HG02943 (cell line): Measurements from ENCODE around the gene RAD51.

ENCODE experiments used
- ATAC-seq: cut with Tn5 transposase; IDR thresholded peaks from one replicate; pipeline ENCODE4 v1.9.1; 2021; ENCODE audit warnings: mild to moderate bottlenecking, low read depth, moderate library complexity; ENCODE audit not compliant: unreplicated experiment

The RAD51 gene

DNA sequence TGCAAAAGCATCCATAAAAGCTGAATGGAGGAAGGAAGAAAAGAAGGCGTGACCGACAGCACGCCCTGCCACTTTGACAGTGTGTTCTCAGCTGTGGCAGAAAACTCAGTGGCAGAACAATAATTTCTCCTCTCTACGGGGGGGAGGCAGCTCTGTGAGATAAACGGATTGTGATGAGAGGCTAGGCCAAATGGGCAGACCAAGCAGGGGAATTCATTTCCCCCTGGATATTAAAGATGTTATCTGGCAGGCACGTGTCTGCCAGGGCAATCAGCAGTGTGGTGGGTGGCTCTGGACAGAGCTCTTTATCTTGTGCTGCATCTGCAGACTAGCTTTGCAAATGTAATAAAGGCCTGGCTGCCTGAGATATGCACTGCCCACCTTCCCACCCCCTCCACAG is 62.0 kb downstream of the RAD51 start:
- ATAC-seq, result no peak

DNA sequence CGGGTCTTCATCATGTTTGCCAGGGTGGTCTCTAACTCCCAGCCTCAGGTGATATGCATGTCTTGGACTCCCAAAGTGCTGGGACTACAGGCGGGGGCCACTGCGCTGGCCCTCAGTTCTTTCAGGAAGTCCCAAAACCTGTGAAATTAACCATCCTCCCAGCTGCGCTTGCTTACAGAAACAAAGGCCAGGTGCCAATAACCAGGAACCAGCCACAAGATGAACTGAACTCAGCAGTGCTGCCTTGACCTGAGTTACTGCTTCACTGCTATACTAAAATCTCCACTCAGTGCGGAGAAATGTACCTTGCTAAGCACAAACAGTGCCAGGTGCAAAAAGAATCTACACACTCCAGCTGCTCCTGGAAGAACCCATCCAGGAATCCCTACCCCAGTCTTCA is 65.0 kb downstream of the RAD51 start:
- no peak for ATAC-seq

DNA sequence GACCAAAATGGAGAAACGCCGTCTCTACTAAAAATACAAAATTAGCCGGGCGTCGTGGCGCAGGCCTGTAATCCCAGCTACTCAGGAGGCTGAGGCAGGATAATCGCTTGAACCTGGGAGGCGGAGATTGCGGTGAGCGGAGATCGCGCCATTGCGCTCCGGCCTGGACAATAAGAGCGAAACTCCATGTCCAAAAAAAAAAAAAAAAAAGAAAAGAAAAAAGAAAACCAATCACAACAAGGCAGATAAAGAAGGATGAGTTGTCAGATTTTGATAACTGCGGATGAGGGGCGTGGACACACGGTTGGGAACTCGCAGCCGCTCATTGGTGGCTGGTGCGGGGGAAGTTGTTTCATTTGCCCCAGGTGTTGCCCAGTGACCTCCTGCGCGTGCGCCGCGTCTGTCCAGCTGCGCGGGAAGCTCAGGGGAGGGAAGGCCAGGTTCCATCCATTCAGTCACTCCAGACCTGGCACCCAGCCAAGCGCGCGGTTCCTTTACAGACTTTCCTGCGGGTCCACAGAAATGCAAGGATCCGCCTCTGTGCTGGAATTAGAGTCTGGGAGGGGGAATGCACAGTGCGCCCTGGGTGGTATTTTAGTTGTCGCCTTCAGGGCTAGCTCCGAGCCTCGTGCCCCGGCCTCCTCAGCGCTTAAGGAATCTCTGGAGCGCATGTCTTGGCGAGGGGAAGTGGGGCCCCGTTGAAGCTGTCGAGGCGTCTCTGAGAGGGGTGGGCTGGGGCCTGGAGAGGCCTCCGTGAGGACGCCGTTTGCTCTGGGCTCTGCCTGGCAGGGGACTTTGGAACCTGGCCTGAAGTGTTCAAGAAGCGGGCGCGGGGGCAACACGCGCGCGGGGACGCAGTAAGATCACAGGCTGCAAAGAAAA is 68.2 kb downstream of the RAD51 start:
- no peak for ATAC-seq

- no peak for ATAC-seq
Measured at GRCh38 chr15:40763801-40764628, 69.0 kb downstream of the RAD51 start, which contains the start of gene GCHFR. GCHFR (plus strand) TSS chr15:40764068; CDS start chr15:40764181, 113 bp downstream.

- ATAC-seq, result no peak
Measured at GRCh38 chr15:40764629-40765103, 69.7 kb downstream of the RAD51 start.

- no peak for ATAC-seq
Measured at GRCh38 chr15:40766194-40766815, 71.3 kb downstream of the RAD51 start.

GRCh38 chr15:40766906-40767837 is 72.2 kb downstream of the RAD51 start:
- no peak for ATAC-seq

DNA sequence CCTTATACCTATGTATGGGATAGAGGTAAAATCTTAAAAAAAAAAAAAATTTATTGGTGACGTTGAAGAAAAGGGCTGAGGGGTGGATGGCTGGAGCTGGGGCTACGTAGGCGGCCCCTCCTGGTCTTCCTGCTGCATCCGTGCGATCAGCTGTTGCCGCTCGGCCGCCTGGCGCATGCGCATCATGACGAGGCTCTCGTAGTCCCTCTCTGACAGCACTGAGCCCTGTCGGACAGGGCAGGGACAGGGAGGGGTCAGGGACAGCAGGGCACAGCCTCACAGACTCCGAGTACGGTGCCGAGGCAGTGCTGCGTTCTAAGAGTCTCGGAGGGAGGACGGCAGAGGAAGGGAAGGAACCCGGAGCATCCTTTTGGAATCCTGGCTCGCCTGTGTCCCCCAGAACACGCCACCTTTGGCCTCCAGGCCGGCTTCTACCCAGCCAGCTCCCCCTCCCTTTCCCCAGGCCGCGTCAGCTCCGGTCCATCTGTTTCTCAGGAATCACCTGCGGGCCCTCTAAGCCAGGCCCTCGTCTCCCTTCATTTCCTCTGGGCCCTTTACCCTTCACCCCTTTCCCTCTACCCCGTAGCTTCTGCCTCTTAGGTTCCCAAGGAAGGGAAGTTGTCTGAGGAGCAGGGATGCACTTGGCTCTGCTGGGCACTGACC is 73.0 kb downstream of the RAD51 start:
- ATAC-seq, result no peak

- no peak for ATAC-seq
Measured at GRCh38 chr15:40768521-40769273, 73.7 kb downstream of the RAD51 start.

- ATAC-seq, result no peak
Measured at GRCh38 chr15:40769274-40770146, 74.5 kb downstream of the RAD51 start, which contains the start of gene C15orf62. C15orf62 (plus strand) TSS chr15:40769980; CDS start chr15:40770496, 516 bp downstream.

- no peak for ATAC-seq
Measured at GRCh38 chr15:40770147-40770721, 75.3 kb downstream of the RAD51 start.

- ATAC-seq, result no peak
Measured at GRCh38 chr15:40771242-40771641, 76.3 kb downstream of the RAD51 start.

DNA sequence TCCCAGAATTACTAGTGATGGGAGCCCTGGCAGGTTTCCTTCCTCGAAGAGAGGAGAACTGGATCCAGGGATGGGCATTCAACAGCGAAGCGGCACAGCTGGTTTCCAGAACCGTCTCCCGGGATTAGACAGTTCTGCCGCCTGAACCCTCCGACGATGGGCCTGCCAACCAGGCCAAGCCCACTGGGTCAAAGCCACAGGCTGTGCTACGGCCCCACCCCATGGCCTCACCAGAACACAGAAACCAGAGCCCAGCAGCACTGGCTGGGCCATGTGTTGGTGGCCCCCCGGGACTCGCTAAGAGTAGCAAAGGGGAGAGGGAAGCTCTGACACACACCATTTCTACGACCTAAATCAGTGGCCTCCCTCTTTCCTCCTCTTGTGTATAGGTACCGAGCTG is 77.0 kb downstream of the RAD51 start:
- ATAC-seq, result no peak

GRCh38 chr15:40773496-40773895 is 78.5 kb downstream of the RAD51 start:
- no peak for ATAC-seq

DNA sequence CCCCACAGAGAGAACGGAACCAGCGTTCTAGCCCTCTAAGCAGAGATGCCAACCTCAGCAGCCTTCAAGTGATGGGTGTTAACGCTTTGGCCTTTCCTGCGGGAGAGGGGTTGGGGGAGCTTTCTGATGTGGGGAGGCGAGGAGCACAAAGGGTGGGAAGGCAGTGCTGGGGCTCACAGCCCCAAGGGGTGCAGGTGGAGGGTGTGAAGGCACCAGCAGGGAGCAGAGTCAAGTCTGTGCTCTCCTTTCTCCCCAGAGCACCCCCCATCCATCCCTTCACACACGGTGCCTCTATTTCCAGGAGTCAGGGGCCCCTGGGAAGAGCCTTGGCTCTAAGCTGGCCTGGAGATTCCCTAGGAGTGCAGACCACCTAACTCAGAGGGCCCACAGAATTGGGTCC is 78.9 kb downstream of the RAD51 start:
- ATAC-seq, result no peak

GRCh38 chr15:40775007-40775406 is 80.0 kb downstream of the RAD51 start:
- no peak for ATAC-seq
